DND-41 (cell line): ENCODE data around the gene CDCA7.
A peak's percentile ranks its signal among the peaks of the same experiment; 100 is the strongest.

Experiments used
- ATAC-seq: fragments of 200-7000 bp; cut with Tn5 transposase; 3 replicates; pipeline ENCODE4 v1.9.1; 2021; ENCODE audit warnings: low read depth; ENCODE audit not compliant: insufficient read depth
- DNase-seq: peaks from one replicate; pipeline ENCODE4 v3.0.0-alpha.2; 2020
- H2AFZ ChIP-seq: 2 replicates; pipeline ENCODE4 v1.6.0; 2012; ENCODE audit warnings: low read depth, low read length
- H3K27ac ChIP-seq: 2 replicates; pipeline ENCODE4 v1.5.1; 2012; ENCODE audit warnings: low read length, inconsistent platforms
- H3K27me3 ChIP-seq: fragments of 200-600 bp; sonication (generic); 2 replicates; pipeline ENCODE4 v1.6.0; 2012; ENCODE audit warnings: low read length, mild to moderate bottlenecking, inconsistent platforms; ENCODE audit not compliant: insufficient read depth, poor library complexity
- H3K36me3 ChIP-seq: 2 replicates; pipeline ENCODE4 v1.5.1; 2012; ENCODE audit warnings: low read length, inconsistent platforms; ENCODE audit not compliant: insufficient read depth
- H3K4me1 ChIP-seq: 2 replicates; pipeline ENCODE4 v1.5.1; 2012; ENCODE audit warnings: mild to moderate bottlenecking, low read length; ENCODE audit not compliant: insufficient read depth
- H3K4me2 ChIP-seq: 2 replicates; pipeline ENCODE4 v1.6.0; 2012; ENCODE audit warnings: mild to moderate bottlenecking, moderate library complexity, low read length, inconsistent platforms; ENCODE audit not compliant: insufficient read depth
- H3K4me3 ChIP-seq, 2 experiments: fragments of 200-600 bp in 1 of 2; shearing (Covaris generic) in 1 of 2; 2 replicates each; pipeline ENCODE4 v1.5.1; 2012 to 2016; ENCODE audit warnings: inconsistent platforms in 2 of 2, low read length in 2 of 2, mild to moderate bottlenecking in 2 of 2, low read depth in 1 of 2, moderate library complexity in 1 of 2
- H3K79me2 ChIP-seq: 2 replicates; pipeline ENCODE4 v1.6.0; 2012; ENCODE audit warnings: low read length, inconsistent platforms; ENCODE audit not compliant: insufficient read depth
- H3K9ac ChIP-seq: 2 replicates; pipeline ENCODE4 v1.6.0; 2012; ENCODE audit warnings: low read depth, mild to moderate bottlenecking, inconsistent platforms, low read length, moderate library complexity
- H3K9me3 ChIP-seq: 2 replicates; pipeline ENCODE4 v1.5.1; 2012; ENCODE audit warnings: low read length, moderate library complexity, mild to moderate bottlenecking, inconsistent platforms; ENCODE audit not compliant: insufficient read depth, severe bottlenecking
- H4K20me1 ChIP-seq: 2 replicates; pipeline ENCODE4 v1.6.0; 2012; ENCODE audit warnings: low read length; ENCODE audit not compliant: insufficient read depth
- CTCF ChIP-seq: IDR thresholded peaks from 2 replicates; pipeline ENCODE4 v1.5.1; 2012; ENCODE audit warnings: borderline replicate concordance, low read length, moderate library complexity, mild to moderate bottlenecking; ENCODE audit not compliant: poor library complexity, severe bottlenecking; ENCODE audit errors: extremely low read depth
- EZH2 ChIP-seq: IDR thresholded peaks from 3 replicates; pipeline ENCODE4 v1.6.1; 2012; ENCODE audit warnings: borderline replicate concordance, low read depth, mild to moderate bottlenecking, moderate library complexity, low read length, inconsistent platforms; ENCODE audit not compliant: severe bottlenecking

Gene CDCA7

GRCh38 chr2:173400760-173401159 is 46.1 kb downstream of the CDCA7 start:
- H3K36me3 ChIP-seq, result no peaks in the 10 kb centered on the region

GRCh38 chr2:173401716-173402326 is 47.1 kb downstream of the CDCA7 start:
- H3K36me3 ChIP-seq, result no peaks in the 10 kb centered on the region
- H3K9me3 ChIP-seq, result no peaks in the 10 kb centered on the region
- ATAC-seq (no peak), DNase-seq (no peak)
- TF ChIP-seq EZH2, result no peak
- no peak for TF ChIP-seq CTCF
- H3K9ac ChIP-seq, result no peak overlapping the region
- H3K4me3 ChIP-seq, result no peak overlapping the region
- H3K4me2 ChIP-seq, result peak overlapping the region; percentile 53; the same call in 1 of the 2 replicates
- no peaks in the 10 kb centered on the region for H3K79me2 ChIP-seq
- H3K27me3 ChIP-seq, result peaks cover 16% of the 10 kb centered on the region
- H3K27ac ChIP-seq, result no peak overlapping the region
- peaks cover 9% of the 10 kb centered on the region for H3K4me1 ChIP-seq
- no peaks in the 10 kb centered on the region for H4K20me1 ChIP-seq
- H2AFZ ChIP-seq, result no peak overlapping the region

More at GRCh38 chr2:173400760-173401159, 46.1 kb downstream of the CDCA7 start:
- no peaks in the 10 kb centered on the region for H3K79me2 ChIP-seq
- H3K27me3 ChIP-seq, result peaks cover 16% of the 10 kb centered on the region
- no peak for TF ChIP-seq EZH2
- peak; percentile 51 for TF ChIP-seq CTCF
- no peaks in the 10 kb centered on the region for H4K20me1 ChIP-seq
- H3K4me2 ChIP-seq, result no peak overlapping the region
- H3K9ac ChIP-seq, result no peak overlapping the region
- H3K27ac ChIP-seq, result no peak overlapping the region
- peak; percentile 13 for DNase-seq
- H3K4me3 ChIP-seq, result no peak overlapping the region
- H2AFZ ChIP-seq, result no peak overlapping the region
- ATAC-seq, result no peak
- H3K4me1 ChIP-seq, result peaks cover 9% of the 10 kb centered on the region
- H3K9me3 ChIP-seq, result no peaks in the 10 kb centered on the region

GRCh38 chr2:173402405-173402974 is 47.8 kb downstream of the CDCA7 start:
- Histone ChIP-seq H4K20me1 (no peaks in the 10 kb centered on the region), H3K4me3 (no peak overlapping the region), H3K36me3 (no peaks in the 10 kb centered on the region), H3K4me2 (peak overlapping the region; percentile 53), H3K27ac (no peak overlapping the region), H3K79me2 (no peaks in the 10 kb centered on the region), H3K9ac (no peak overlapping the region), H3K9me3 (no peaks in the 10 kb centered on the region), H3K4me1 (peaks cover 9% of the 10 kb centered on the region), H3K27me3 (peaks cover 16% of the 10 kb centered on the region), H2AFZ (peak overlapping the region; percentile 54; the same call in 1 of the 2 replicates)
- ATAC-seq (peak; percentile 99), DNase-seq (peak; percentile 78)
- peak; percentile 94 for TF ChIP-seq CTCF
- no peak for TF ChIP-seq EZH2
